A549 (cell line): ENCODE results near the gene SLC39A11.

ENCODE experiments used
- CTCF ChIP-seq: fragments of >200 bp; sonication (Bioruptor Twin); formaldehyde crosslinking; IDR thresholded peaks from 3 replicates; pipeline ENCODE4 v1.5.1; 2016
- HDAC2 ChIP-seq: fragments of 200-600 bp; sonication (generic); IDR thresholded peaks from 2 replicates; pipeline ENCODE4 v1.6.1; 2016
- POLR2A ChIP-seq: IDR thresholded peaks from 2 replicates; pipeline ENCODE4 v1.6.1; 2012; ENCODE audit warnings: mild to moderate bottlenecking, low read length
- RFX5 ChIP-seq: fragments of 450-650 bp; IDR thresholded peaks from 2 replicates; pipeline ENCODE4 v1.7.1; 2014; ENCODE audit warnings: antibody characterized with exemption, mild to moderate bottlenecking, moderate library complexity
- SMC3 ChIP-seq: fragments of >200 bp; sonication (Bioruptor Twin); formaldehyde crosslinking; IDR thresholded peaks from 3 replicates; pipeline ENCODE4 v1.6.1; 2018; ENCODE audit warnings: inconsistent platforms

- TF ChIP-seq HDAC2 (no peak), RFX5 (no peak), SMC3 (no peak), POLR2A (no peak), CTCF (no peak)
These were observed 176.8 kb downstream of the SLC39A11 start for GRCh38 chr17:72915625-72916081.
